GM21786 (cell line): ENCODE measurements around the gene CIBAR2.
A peak's percentile ranks its signal among the peaks of the same experiment; 100 is the strongest.
"Not testable (repeated sequence)": the region's sequence is repeated elsewhere in the genome, so short reads cannot be mapped to it uniquely, and the experiment has no call there.

ENCODE experiments used
- ATAC-seq: cut with Tn5 transposase; IDR thresholded peaks from one replicate; pipeline ENCODE4 v1.9.1; 2021; ENCODE audit not compliant: unreplicated experiment

Gene CIBAR2

DNA sequence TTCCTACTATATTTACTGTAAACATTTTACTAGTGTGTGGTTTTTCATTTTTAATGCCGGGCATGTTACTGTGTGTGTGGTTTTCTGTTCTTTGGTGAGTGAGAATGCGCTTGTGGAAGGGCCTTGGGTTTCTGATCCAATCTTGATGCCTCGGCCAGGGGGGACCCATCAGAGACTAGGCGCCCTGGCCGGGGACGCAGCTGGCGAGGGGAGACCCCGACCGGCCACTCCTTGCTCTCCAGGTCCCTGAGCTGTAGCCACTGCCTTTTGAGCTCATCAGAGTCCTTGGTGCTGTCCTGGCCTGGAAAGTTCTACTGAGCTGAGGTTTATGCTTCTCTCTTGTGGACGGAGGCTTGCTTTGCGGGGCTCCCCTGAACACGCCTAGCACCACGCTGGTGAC lies 47.2 kb downstream of the CIBAR2 start:
- ATAC-seq, result no peak

DNA sequence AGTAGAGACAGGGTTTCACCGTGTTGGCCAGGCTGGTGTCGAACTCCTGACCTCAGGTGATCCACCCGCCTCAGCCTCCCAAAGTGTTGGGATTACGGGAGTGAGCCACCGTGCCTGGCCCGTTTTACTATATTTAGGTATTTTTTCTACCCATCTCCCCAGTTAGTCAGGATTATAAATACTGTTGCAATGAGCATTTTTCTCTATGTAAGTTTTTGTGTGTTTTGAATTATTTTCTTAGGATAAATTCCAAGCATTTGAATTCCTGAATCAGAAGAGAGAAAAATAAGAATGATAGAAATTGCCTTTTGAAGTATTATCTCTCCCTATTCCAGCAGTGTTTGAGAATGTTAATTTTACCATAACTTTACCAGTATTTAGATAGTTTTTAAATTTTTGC lies 48.1 kb downstream of the CIBAR2 start:
- no peak for ATAC-seq

DNA sequence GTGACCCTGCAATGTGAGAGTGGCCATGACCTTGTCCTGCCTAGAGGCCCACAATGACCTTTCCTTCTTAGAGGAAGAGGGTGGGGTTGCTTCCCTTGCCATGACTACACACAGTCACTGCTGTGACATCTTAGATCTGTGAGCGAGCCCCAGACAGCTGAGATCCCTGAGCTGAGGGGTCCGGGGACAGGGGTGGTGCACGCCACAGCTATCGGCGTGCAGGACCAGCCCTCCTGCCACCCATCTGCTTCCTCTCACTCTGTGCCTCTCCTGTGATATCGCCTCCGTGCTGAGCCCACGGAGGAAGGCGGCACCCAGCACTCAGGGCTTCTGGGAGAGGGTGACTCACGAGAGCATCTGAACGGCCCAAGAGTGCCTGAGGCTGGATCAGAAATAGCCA lies 49.4 kb downstream of the CIBAR2 start:
- no peak for ATAC-seq

GRCh38 chr16:85062323-85062722 lies 49.9 kb downstream of the CIBAR2 start:
- ATAC-seq, result no peak

DNA sequence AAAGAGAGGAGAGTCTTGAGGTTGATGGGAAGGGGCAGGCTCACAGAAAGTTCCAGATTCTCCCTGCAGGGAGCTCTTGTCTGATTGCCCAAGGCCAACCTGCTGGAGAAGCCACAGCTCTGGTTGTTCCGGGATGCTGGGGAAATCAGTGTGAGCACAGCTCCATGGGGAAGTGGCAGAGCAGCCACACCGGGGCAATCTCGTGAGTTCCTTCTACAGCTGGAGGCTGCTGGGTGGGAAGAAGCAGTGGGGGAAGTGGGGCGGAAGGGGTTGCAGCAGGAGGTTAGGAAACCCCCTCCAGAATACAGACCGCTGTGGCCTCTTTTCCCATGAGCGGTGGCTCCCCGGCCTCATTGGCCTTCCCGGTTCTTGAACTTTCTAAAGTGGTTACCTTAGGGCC lies 50.7 kb downstream of the CIBAR2 start:
- ATAC-seq, result no peak

GRCh38 chr16:85058909-85059308 lies 53.4 kb downstream of the CIBAR2 start:
- no peak for ATAC-seq

GRCh38 chr16:85057948-85058347 lies 54.3 kb downstream of the CIBAR2 start:
- no peak for ATAC-seq

GRCh38 chr16:85057212-85057889 lies 54.9 kb downstream of the CIBAR2 start:
- no peak for ATAC-seq

DNA sequence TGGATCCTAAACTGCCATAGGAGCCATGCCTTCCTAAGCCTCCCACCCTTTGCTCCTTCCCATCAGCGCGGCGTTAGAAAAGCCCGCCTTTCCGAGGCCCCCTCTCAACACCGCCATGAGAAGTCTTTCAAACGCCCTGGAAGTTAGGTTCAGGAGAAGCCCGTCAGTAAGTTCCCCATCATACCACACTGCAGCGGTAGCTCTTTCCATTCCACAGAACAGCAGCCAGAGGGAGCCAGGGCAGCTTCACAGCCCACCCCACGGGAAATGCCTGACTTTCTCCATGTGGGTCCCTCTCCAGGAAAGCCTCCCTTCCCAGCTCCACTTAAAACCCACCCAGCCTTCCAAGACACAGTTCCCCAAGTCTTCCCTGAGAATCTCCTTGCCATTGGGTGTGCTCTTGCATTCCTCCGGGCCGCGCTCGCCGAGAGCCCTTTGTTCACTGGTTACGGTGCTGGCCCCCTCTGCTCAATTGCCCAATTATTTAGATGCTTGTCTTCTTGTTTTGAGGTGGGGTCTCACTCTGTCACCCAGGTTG lies 56.0 kb downstream of the CIBAR2 start:
- ATAC-seq, result no peak

- ATAC-seq, result peak; percentile 87
These were observed 56.6 kb downstream of the CIBAR2 start for GRCh38 chr16:85055493-85056210.

DNA sequence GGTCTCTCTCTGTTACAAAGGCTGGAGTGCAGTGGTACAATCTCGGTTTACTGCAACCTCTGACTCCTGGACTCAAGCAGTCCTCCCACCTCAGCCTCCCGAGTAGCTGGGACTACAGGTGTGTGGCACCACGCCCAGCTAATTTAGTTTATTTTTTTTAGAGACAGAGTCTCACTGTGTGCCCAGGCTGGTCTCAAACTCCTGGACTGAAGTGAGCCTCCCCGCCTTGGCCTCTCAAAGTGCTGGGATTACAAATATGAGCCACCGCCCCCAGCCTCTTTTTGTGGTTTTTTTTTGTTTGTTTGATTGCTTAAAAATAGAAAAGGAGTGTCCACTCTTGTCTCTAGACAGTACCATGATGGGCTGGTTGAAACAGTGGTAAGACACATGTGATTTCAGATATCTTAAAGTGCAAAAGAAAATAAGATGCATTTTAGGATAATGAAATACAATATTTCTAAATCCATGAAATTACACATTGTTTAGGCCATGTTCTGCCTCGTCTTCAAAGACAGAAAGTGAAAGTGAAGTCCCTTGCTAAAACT lies 57.3 kb downstream of the CIBAR2 start:
- no peak for ATAC-seq

GRCh38 chr16:85054321-85054720 lies 58.0 kb downstream of the CIBAR2 start:
- ATAC-seq, result not testable (repeated sequence)

- ATAC-seq, result no peak
These were observed 59.7 kb downstream of the CIBAR2 start for GRCh38 chr16:85052536-85052935.

GRCh38 chr16:85051683-85052082 lies 60.6 kb downstream of the CIBAR2 start:
- ATAC-seq, result no peak

DNA sequence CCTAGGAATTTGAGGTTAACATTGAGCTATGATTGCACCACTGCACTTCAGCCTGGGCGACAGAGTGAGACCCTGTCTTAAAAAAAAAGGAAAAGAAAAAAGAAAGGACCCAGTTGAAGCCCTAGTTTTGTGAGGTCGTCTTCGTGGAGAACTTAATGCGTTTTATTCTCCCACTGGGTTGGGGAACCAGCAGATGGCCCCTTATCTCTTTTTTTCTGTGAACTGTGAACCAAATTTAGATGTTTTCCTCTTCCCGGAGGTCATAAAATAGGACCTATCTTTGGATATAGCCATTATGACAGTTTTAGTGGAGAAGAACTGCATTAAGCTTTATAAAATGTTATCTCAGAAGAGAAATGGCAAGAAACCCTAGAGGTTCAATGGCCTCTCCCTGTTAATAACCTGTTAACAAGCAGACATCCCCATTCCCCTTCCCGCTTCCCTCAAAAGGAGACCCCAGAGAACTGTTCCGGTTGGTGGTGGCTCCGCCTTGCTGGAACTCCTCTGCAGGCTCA lies 61.1 kb downstream of the CIBAR2 start:
- ATAC-seq, result no peak

GRCh38 chr16:85049706-85050305 lies 62.5 kb downstream of the CIBAR2 start:
- ATAC-seq, result no peak

GRCh38 chr16:85048921-85049562 lies 63.2 kb downstream of the CIBAR2 start:
- ATAC-seq, result no peak
